H9 (cell line): ENCODE measurements around the gene MMS19. TPM values are rescaled to one million over a fixed set of nuclear protein-coding genes. Genes with fewer than 3 reads are reported as not detected.

ENCODE experiments used
- DNase-seq: peaks from one replicate; pipeline ENCODE4 v3.0.0-alpha.2; 2017
- H2AFZ ChIP-seq: one replicate; pipeline ENCODE4 v1.6.1; 2013; ENCODE audit warnings: mild to moderate bottlenecking, low read length, control low read depth, moderate library complexity
- H2AK5ac ChIP-seq: 2 replicates; pipeline ENCODE4 v1.6.1; 2013; ENCODE audit warnings: low read length, control low read depth, mixed read lengths; ENCODE audit not compliant: insufficient read length
- H2BK120ac ChIP-seq: one replicate; pipeline ENCODE4 v1.6.1; 2013; ENCODE audit warnings: low read depth, mild to moderate bottlenecking, low read length, control low read depth, inconsistent platforms; ENCODE audit not compliant: poor library complexity, severe bottlenecking
- H2BK12ac ChIP-seq: 2 replicates; pipeline ENCODE4 v1.6.1; 2013; ENCODE audit warnings: low read length, control low read depth, mixed read lengths, low read depth; ENCODE audit not compliant: insufficient read length
- H2BK15ac ChIP-seq: 2 replicates; pipeline ENCODE4 v1.6.1; 2013; ENCODE audit warnings: low read depth, low read length, control low read depth
- H2BK20ac ChIP-seq: one replicate; pipeline ENCODE4 v1.6.1; 2013; ENCODE audit warnings: low read depth, mild to moderate bottlenecking, low read length, control low read depth, inconsistent platforms; ENCODE audit not compliant: poor library complexity, severe bottlenecking
- H2BK5ac ChIP-seq: 2 replicates; pipeline ENCODE4 v1.6.1; 2013; ENCODE audit warnings: low read length, control low read depth, mixed read lengths; ENCODE audit not compliant: insufficient read length
- H3K14ac ChIP-seq: 2 replicates; pipeline ENCODE4 v1.6.1; 2013; ENCODE audit warnings: low read length, control low read depth; ENCODE audit not compliant: insufficient read depth
- H3K18ac ChIP-seq: 2 replicates; pipeline ENCODE4 v1.6.1; 2013; ENCODE audit warnings: low read depth, mild to moderate bottlenecking, mixed read lengths, low read length, control low read depth; ENCODE audit not compliant: insufficient read length
- H3K23ac ChIP-seq: 2 replicates; pipeline ENCODE4 v1.6.1; 2013; ENCODE audit warnings: low read length, control low read depth, mixed read lengths, low read depth; ENCODE audit not compliant: insufficient read length
- H3K23me2 ChIP-seq: 2 replicates; pipeline ENCODE4 v1.6.1; 2013; ENCODE audit warnings: low read depth, mild to moderate bottlenecking, mixed read lengths, low read length, control low read depth; ENCODE audit not compliant: insufficient read length, poor library complexity, severe bottlenecking
- H3K27ac ChIP-seq: 2 replicates; pipeline ENCODE4 v1.5.1; 2013; ENCODE audit warnings: low read length, control low read depth, mixed read lengths, low read depth; ENCODE audit not compliant: insufficient read length
- H3K27me3 ChIP-seq: 2 replicates; pipeline ENCODE4 v1.6.1; 2013; ENCODE audit warnings: low read length, control low read depth, inconsistent platforms; ENCODE audit not compliant: insufficient read depth
- H3K4ac ChIP-seq: 2 replicates; pipeline ENCODE4 v1.6.1; 2013; ENCODE audit warnings: low read depth, mild to moderate bottlenecking, control low read depth, inconsistent platforms, low read length, moderate library complexity
- H3K4me1 ChIP-seq: 2 replicates; pipeline ENCODE4 v1.6.1; 2013; ENCODE audit warnings: low read length, control low read depth, inconsistent platforms; ENCODE audit not compliant: insufficient read depth
- H3K4me2 ChIP-seq: 2 replicates; pipeline ENCODE4 v1.6.1; 2013; ENCODE audit warnings: low read length, control low read depth, mixed read lengths; ENCODE audit not compliant: insufficient read length, insufficient read depth
- H3K56ac ChIP-seq: 2 replicates; pipeline ENCODE4 v1.6.1; 2013; ENCODE audit warnings: low read depth, mild to moderate bottlenecking, mixed read lengths, low read length, control low read depth; ENCODE audit not compliant: insufficient read length
- H3K79me1 ChIP-seq: 2 replicates; pipeline ENCODE4 v1.6.1; 2013; ENCODE audit warnings: low read depth, mild to moderate bottlenecking, moderate library complexity, low read length, control low read depth, inconsistent platforms; ENCODE audit not compliant: insufficient read depth, poor library complexity, severe bottlenecking
- H3K79me2 ChIP-seq: 2 replicates; pipeline ENCODE4 v1.6.1; 2013; ENCODE audit warnings: low read length, control low read depth, inconsistent platforms; ENCODE audit not compliant: insufficient read depth
- H3K9ac ChIP-seq: 2 replicates; pipeline ENCODE4 v1.6.1; 2013; ENCODE audit warnings: low read length, control low read depth, mixed read lengths; ENCODE audit not compliant: insufficient read length; ENCODE audit errors: extremely low read depth
- H3K9me3 ChIP-seq: one replicate; pipeline ENCODE4 v1.6.1; 2013; ENCODE audit warnings: low read depth, low read length, inconsistent platforms; ENCODE audit not compliant: control insufficient read depth
- H3T11ph ChIP-seq: one replicate; pipeline ENCODE4 v1.6.1; 2013; ENCODE audit warnings: mild to moderate bottlenecking, low read length, control low read depth, inconsistent platforms
- H4K20me1 ChIP-seq: one replicate; pipeline ENCODE4 v1.6.1; 2013; ENCODE audit not compliant: control insufficient read depth, insufficient read length, insufficient read depth
- H4K5ac ChIP-seq: 2 replicates; pipeline ENCODE4 v1.6.1; 2013; ENCODE audit warnings: low read depth, mild to moderate bottlenecking, mixed read lengths, low read length, control low read depth; ENCODE audit not compliant: insufficient read length
- H4K8ac ChIP-seq: replicated peaks from 2 replicates; pipeline ENCODE4 v1.6.1; 2013; ENCODE audit warnings: low read length, control low read depth, mixed read lengths, low read depth; ENCODE audit not compliant: insufficient read length
- H4K91ac ChIP-seq: 2 replicates; pipeline ENCODE4 v1.6.1; 2013; ENCODE audit warnings: low read depth, mild to moderate bottlenecking, moderate library complexity, mixed read lengths, low read length, control low read depth; ENCODE audit not compliant: insufficient read length
- H3K27ac Mint-ChIP-seq, 3 experiments: 2 replicates in 2 of 3; 3 replicates in 1 of 3; pipeline ENCODE4 v1.8.0; 2020 to 2021; ENCODE audit warnings: mixed read lengths in 3 of 3, mild to moderate bottlenecking in 1 of 3, moderate library complexity in 1 of 3
- H3K27me3 Mint-ChIP-seq: 2 replicates; pipeline ENCODE4 v1.8.0; 2021; ENCODE audit warnings: low read depth, mild to moderate bottlenecking, moderate library complexity, mixed read lengths
- H3K36me3 Mint-ChIP-seq, 3 experiments: 2 replicates in 2 of 3; 3 replicates in 1 of 3; pipeline ENCODE4 v1.8.0; 2020 to 2021; ENCODE audit warnings: low read depth in 3 of 3, mixed read lengths in 3 of 3; ENCODE audit not compliant: insufficient read depth in 1 of 3
- H3K4me1 Mint-ChIP-seq, 2 experiments: 2 replicates each; pipeline ENCODE4 v1.8.0; 2020; ENCODE audit warnings: mixed read lengths in 2 of 2
- H3K4me3 Mint-ChIP-seq, 2 experiments: 2 replicates in 1 of 2; 3 replicates in 1 of 2; pipeline ENCODE4 v1.8.0; 2020 to 2021; ENCODE audit warnings: mild to moderate bottlenecking in 2 of 2, mixed read lengths in 2 of 2, moderate library complexity in 1 of 2
- H3K9me3 Mint-ChIP-seq, 2 experiments: 2 replicates in 1 of 2; 3 replicates in 1 of 2; pipeline ENCODE4 v1.8.0; 2020; ENCODE audit warnings: mild to moderate bottlenecking in 2 of 2, mixed read lengths in 2 of 2, moderate library complexity in 1 of 2
- CTCF ChIP-seq: fragments of 200-600 bp; sonication (generic); conservative IDR thresholded peaks from 3 replicates; pipeline ENCODE4 v1.8.0; 2021; ENCODE audit warnings: antibody characterized with exemption, mild to moderate bottlenecking
- WGBS: extraction: QIAGEN DNeasy Blood & Tissue Kit; methylation state at CpG from one replicate; pipeline ENCODE4 v1.1.7; 2013; ENCODE audit warnings: missing lambda C conversion rate, low lambda C conversion rate, mixed read lengths; ENCODE audit not compliant: insufficient read length; ENCODE audit errors: extremely low coverage; 5-methylcytosine and 5-hydroxymethylcytosine counted together
- total RNA-seq: library from RNA; stranded (reverse); gene quantifications from 2 replicates; pipeline ENCODE4 v1.2.1, GENCODE V29; 2021

Gene MMS19
- total RNA-seq, 1 experiment from 2014 or later, result 102 TPM

- Histone ChIP-seq H3K23me2 (no peaks in the 10 kb centered on the region), H2BK20ac (no peak overlapping the region), H2BK120ac (no peak overlapping the region), H3K9ac (no peak overlapping the region), H3K27ac (no peak overlapping the region), H3K79me1 (peaks cover 12% of the 10 kb centered on the region), H3K4me1 (peaks cover 4% of the 10 kb centered on the region; the same call in 1 of the 2 replicates), H2BK5ac (no peak overlapping the region), H2BK15ac (no peak overlapping the region), H2BK12ac (no peak overlapping the region), H3K27me3 (no peaks in the 10 kb centered on the region), H3K56ac (no peak overlapping the region), H4K20me1 (no peaks in the 10 kb centered on the region), H3K18ac (no peak overlapping the region), H3K79me2 (peaks cover 3% of the 10 kb centered on the region; the same call in 1 of the 2 replicates), H4K5ac (no peak overlapping the region), H3K4ac (no peak overlapping the region), H3K4me2 (no peak overlapping the region), H3T11ph (no peak overlapping the region), H2AFZ (no peak overlapping the region), H4K8ac (no peak overlapping the region), H3K23ac (no peak overlapping the region), H4K91ac (no peak overlapping the region), H2AK5ac (no peak overlapping the region), H3K9me3 (no peaks in the 10 kb centered on the region), H3K14ac (no peak overlapping the region)
- H3K9me3 Mint-ChIP-seq, result no peaks in the 10 kb centered on the region
- no peak for TF ChIP-seq CTCF
- H3K36me3 Mint-ChIP-seq, result peaks cover 0 to 31% (median 27%) of the 10 kb centered on the region in 3 experiments; a peak in 6 of 7 replicates
- no CpG with 5 or more reads among the region's 1 CpG for WGBS
- peaks cover 20 to 21% of the 10 kb centered on the region in 2 experiments for H3K4me1 Mint-ChIP-seq
- no peak for DNase-seq
- no peak overlapping the region for H3K4me3 Mint-ChIP-seq
- no peak overlapping the region for H3K27ac Mint-ChIP-seq
- H3K27me3 Mint-ChIP-seq, result no peaks in the 10 kb centered on the region
Observed at GRCh38 chr10:97483921-97484320, 14.3 kb downstream of the MMS19 start.
